Liver (tissue), 9 donors: ENCODE results near the gene RTL3. TPM values are rescaled to one million over a fixed set of nuclear protein-coding genes. Genes with fewer than 3 reads are reported as not detected.

Experiments
- DNase-seq: peaks from one replicate; pipeline ENCODE4 v3.0.0-alpha.2; 2017; ENCODE audit warnings: low spot score
- H3K27ac ChIP-seq, 2 donors: one replicate each; pipeline ENCODE4 v1.7.0; 2013; ENCODE audit warnings: inconsistent platforms in 2 of 2, low read length in 2 of 2, control low read depth in 1 of 2, low read depth in 1 of 2, mild to moderate bottlenecking in 1 of 2
- H3K27me3 ChIP-seq, 4 donors: one replicate each; pipeline versions ENCODE4 v1.6.1 to v1.7.0; 2013; ENCODE audit warnings: low read length in 3 of 4, inconsistent platforms in 1 of 4, mild to moderate bottlenecking in 1 of 4, moderate library complexity in 1 of 4; ENCODE audit not compliant: control insufficient read depth in 4 of 4, insufficient read depth in 4 of 4
- H3K36me3 ChIP-seq, 4 donors: one replicate each; pipeline versions ENCODE4 v1.6.1 to v1.7.0; 2013; ENCODE audit warnings: low read length in 3 of 4, mild to moderate bottlenecking in 3 of 4, low read depth in 1 of 4, moderate library complexity in 1 of 4; ENCODE audit not compliant: control insufficient read depth in 4 of 4, insufficient read depth in 3 of 4
- H3K4me1 ChIP-seq, 4 donors: one replicate each; pipeline versions ENCODE4 v1.6.1 to v1.7.0; 2013; ENCODE audit warnings: low read length in 3 of 4, mild to moderate bottlenecking in 3 of 4, moderate library complexity in 1 of 4; ENCODE audit not compliant: control insufficient read depth in 4 of 4, insufficient read depth in 4 of 4
- H3K4me3 ChIP-seq, 3 donors: one replicate each; pipeline versions ENCODE4 v1.6.1 to v1.7.0; 2013; ENCODE audit warnings: low read length in 3 of 3, control low read depth in 1 of 3, low read depth in 1 of 3, mild to moderate bottlenecking in 1 of 3
- H3K9ac ChIP-seq, 2 donors: one replicate each; pipeline ENCODE4 v1.7.0; 2013; ENCODE audit warnings: low read length in 2 of 2, mild to moderate bottlenecking in 2 of 2, moderate library complexity in 2 of 2, control low read depth in 1 of 2, low read depth in 1 of 2
- H3K9me3 ChIP-seq, 4 donors: one replicate each; pipeline versions ENCODE4 v1.6.1 to v1.7.0; 2013; ENCODE audit warnings: low read length in 3 of 4; ENCODE audit not compliant: control insufficient read depth in 4 of 4
- EGR1 ChIP-seq, 2 donors: IDR thresholded peaks; 2 replicates each; pipeline ENCODE4 v1.6.1; 2016 to 2018; ENCODE audit warnings: antibody characterized with exemption in 2 of 2, low read depth in 2 of 2
- FOXA1 ChIP-seq: IDR thresholded peaks from 2 replicates; pipeline ENCODE4 v1.6.1; 2016; ENCODE audit warnings: antibody characterized with exemption
- FOXA2 ChIP-seq: IDR thresholded peaks from 2 replicates; pipeline ENCODE4 v1.6.1; 2016; ENCODE audit warnings: antibody characterized with exemption
- GABPA ChIP-seq, 2 donors: IDR thresholded peaks in 1 of 2; conservative IDR thresholded peaks in 1 of 2; 2 replicates each; pipeline ENCODE4 v1.6.1; 2016; ENCODE audit warnings: antibody characterized with exemption in 2 of 2, mild to moderate bottlenecking in 1 of 2, moderate library complexity in 1 of 2
- HNF4A ChIP-seq, 2 donors: conservative IDR thresholded peaks; 2 replicates each; pipeline ENCODE4 v1.6.1; 2016; ENCODE audit warnings: antibody characterized with exemption in 2 of 2, mild to moderate bottlenecking in 2 of 2
- HNF4G ChIP-seq: IDR thresholded peaks from 2 replicates; pipeline ENCODE4 v1.6.1; 2016; ENCODE audit warnings: antibody characterized with exemption
- JUND ChIP-seq, 2 donors: IDR thresholded peaks; 2 replicates each; pipeline ENCODE4 v1.6.1; 2016; ENCODE audit warnings: antibody characterized with exemption in 2 of 2
- NR2F2 ChIP-seq: IDR thresholded peaks from 2 replicates; pipeline ENCODE4 v1.6.1; 2016; ENCODE audit warnings: antibody characterized with exemption
- RAD21 ChIP-seq, 2 donors: IDR thresholded peaks; 2 replicates each; pipeline ENCODE4 v1.6.1; 2016; ENCODE audit warnings: antibody characterized with exemption in 2 of 2, mild to moderate bottlenecking in 2 of 2
- RXRA ChIP-seq, 2 donors: IDR thresholded peaks; 2 replicates each; pipeline ENCODE4 v1.6.1; 2017 to 2018; ENCODE audit warnings: antibody characterized with exemption in 2 of 2, mild to moderate bottlenecking in 1 of 2
- SP1 ChIP-seq: IDR thresholded peaks from 2 replicates; pipeline ENCODE4 v1.6.1; 2018; ENCODE audit warnings: antibody characterized with exemption, mild to moderate bottlenecking
- TAF1 ChIP-seq: conservative IDR thresholded peaks from 2 replicates; pipeline ENCODE4 v1.6.1; 2016; ENCODE audit warnings: antibody characterized with exemption, mild to moderate bottlenecking
- YY1 ChIP-seq: IDR thresholded peaks from 2 replicates; pipeline ENCODE4 v1.6.1; 2016; ENCODE audit warnings: antibody characterized with exemption, mild to moderate bottlenecking
- WGBS: extraction: QIAGEN DNeasy Blood & Tissue Kit; methylation state at CpG from one replicate; pipeline ENCODE4 v1.1.7; 2013; 5-methylcytosine and 5-hydroxymethylcytosine counted together
- polyA plus RNA-seq, 2 donors: library from polyadenylated mRNA; stranded (reverse) in 1 of 2; unstranded in 1 of 2; fragments of 200-250 nt in 1 of 2; fragments of >200 nt in 1 of 2; fragmentation: Nextera tagmentation in 1 of 2; extraction: Ambion mirVana in 1 of 2; gene quantifications; one replicate each; pipeline versions ENCODE4 v1.2.1 to v1.2.3, GENCODE V29; 2013 to 2015
- total RNA-seq, 2 donors: library from RNA; depleted of rRNA; stranded (reverse); fragments of >200 nt; gene quantifications; one replicate each; pipeline ENCODE4 v1.2.3, GENCODE V29; 2014
- TF ChIP-seq, protein P1 (sequence below): IDR thresholded peaks from 2 replicates; pipeline ENCODE4 v1.6.1; 2016; ENCODE audit warnings: antibody characterized with exemption
- TF ChIP-seq, protein P2 (sequence below): fragments of 150-350 bp; IDR thresholded peaks from 2 replicates; pipeline ENCODE4 v1.5.1; 2017; ENCODE audit warnings: improper control_type of control experiment, low read depth, low read length; ENCODE audit not compliant: missing input control
- TF ChIP-seq, protein P3 (sequence below): IDR thresholded peaks from 2 replicates; pipeline ENCODE4 v1.6.1; 2016; ENCODE audit warnings: antibody characterized with exemption
- TF ChIP-seq, protein P4 (sequence below): IDR thresholded peaks from 2 replicates; pipeline ENCODE4 v1.6.1; 2016; ENCODE audit warnings: antibody characterized with exemption, mild to moderate bottlenecking
- TF ChIP-seq, protein P5 (sequence below): IDR thresholded peaks from 2 replicates; pipeline ENCODE4 v1.6.1; 2016; ENCODE audit warnings: antibody characterized with exemption
- donor health status: healthy.
- donor health status: healthy.
- donor health status: healthy.
- donor health status: healthy.
- donor health status: healthy.

Gene RTL3
- total and polyA plus RNA-seq, 4 donors, result not detected

DNA sequence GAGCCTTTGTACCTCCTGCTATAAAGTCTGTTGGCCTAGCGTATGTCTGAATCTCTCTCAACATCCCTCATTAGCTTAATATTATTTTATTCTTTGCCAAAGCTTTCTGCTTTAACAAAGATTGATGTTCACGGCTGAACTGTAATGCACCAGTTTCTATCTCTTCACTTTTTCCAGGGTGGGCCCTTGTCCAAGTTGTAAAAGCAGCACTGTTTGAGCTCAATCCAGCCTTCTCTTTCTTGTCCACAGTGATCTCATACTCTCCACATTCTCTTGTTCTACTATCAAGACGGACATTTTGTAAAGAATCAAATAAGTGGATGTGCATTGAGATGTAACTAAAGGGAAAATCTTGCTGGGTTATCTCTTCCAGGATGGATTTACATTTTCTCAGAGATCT is 34.4 kb upstream of the RTL3 start:
- H3K36me3 ChIP-seq, result no peaks in the 10 kb centered on the region
- DNase-seq, result no peak
- TF ChIP-seq YY1 (no peak), FOXA2 (no peak), JUND (IDR thresholded peaks at IDR 0.05) (no peak), GABPA (IDR thresholded peaks at IDR 0.05 in 1 of 2, conservative IDR thresholded peaks at IDR 0.05 in 1 of 2) (no peak), RAD21 (IDR thresholded peaks at IDR 0.05) (no peak), EGR1 (IDR thresholded peaks at IDR 0.05; ENCODE audit: low read depth in 2 of 2) (no peak), RXRA (IDR thresholded peaks at IDR 0.05) (no peak), FOXA1 (no peak), NR2F2 (no peak), TAF1 (no peak), HNF4G (no peak), HNF4A (conservative IDR thresholded peaks at IDR 0.05) (no peak), SP1 (no peak)
- TF ChIP-seq, protein P1, sequence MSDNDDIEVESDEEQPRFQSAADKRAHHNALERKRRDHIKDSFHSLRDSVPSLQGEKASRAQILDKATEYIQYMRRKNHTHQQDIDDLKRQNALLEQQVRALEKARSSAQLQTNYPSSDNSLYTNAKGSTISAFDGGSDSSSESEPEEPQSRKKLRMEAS, result no peak
- TF ChIP-seq, protein P2, sequence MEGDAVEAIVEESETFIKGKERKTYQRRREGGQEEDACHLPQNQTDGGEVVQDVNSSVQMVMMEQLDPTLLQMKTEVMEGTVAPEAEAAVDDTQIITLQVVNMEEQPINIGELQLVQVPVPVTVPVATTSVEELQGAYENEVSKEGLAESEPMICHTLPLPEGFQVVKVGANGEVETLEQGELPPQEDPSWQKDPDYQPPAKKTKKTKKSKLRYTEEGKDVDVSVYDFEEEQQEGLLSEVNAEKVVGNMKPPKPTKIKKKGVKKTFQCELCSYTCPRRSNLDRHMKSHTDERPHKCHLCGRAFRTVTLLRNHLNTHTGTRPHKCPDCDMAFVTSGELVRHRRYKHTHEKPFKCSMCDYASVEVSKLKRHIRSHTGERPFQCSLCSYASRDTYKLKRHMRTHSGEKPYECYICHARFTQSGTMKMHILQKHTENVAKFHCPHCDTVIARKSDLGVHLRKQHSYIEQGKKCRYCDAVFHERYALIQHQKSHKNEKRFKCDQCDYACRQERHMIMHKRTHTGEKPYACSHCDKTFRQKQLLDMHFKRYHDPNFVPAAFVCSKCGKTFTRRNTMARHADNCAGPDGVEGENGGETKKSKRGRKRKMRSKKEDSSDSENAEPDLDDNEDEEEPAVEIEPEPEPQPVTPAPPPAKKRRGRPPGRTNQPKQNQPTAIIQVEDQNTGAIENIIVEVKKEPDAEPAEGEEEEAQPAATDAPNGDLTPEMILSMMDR, result no peak
- TF ChIP-seq, protein P3, sequence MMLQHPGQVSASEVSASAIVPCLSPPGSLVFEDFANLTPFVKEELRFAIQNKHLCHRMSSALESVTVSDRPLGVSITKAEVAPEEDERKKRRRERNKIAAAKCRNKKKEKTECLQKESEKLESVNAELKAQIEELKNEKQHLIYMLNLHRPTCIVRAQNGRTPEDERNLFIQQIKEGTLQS, result no peak
- TF ChIP-seq, protein P4, sequence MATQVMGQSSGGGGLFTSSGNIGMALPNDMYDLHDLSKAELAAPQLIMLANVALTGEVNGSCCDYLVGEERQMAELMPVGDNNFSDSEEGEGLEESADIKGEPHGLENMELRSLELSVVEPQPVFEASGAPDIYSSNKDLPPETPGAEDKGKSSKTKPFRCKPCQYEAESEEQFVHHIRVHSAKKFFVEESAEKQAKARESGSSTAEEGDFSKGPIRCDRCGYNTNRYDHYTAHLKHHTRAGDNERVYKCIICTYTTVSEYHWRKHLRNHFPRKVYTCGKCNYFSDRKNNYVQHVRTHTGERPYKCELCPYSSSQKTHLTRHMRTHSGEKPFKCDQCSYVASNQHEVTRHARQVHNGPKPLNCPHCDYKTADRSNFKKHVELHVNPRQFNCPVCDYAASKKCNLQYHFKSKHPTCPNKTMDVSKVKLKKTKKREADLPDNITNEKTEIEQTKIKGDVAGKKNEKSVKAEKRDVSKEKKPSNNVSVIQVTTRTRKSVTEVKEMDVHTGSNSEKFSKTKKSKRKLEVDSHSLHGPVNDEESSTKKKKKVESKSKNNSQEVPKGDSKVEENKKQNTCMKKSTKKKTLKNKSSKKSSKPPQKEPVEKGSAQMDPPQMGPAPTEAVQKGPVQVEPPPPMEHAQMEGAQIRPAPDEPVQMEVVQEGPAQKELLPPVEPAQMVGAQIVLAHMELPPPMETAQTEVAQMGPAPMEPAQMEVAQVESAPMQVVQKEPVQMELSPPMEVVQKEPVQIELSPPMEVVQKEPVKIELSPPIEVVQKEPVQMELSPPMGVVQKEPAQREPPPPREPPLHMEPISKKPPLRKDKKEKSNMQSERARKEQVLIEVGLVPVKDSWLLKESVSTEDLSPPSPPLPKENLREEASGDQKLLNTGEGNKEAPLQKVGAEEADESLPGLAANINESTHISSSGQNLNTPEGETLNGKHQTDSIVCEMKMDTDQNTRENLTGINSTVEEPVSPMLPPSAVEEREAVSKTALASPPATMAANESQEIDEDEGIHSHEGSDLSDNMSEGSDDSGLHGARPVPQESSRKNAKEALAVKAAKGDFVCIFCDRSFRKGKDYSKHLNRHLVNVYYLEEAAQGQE, result no peak
- TF ChIP-seq, protein P5, sequence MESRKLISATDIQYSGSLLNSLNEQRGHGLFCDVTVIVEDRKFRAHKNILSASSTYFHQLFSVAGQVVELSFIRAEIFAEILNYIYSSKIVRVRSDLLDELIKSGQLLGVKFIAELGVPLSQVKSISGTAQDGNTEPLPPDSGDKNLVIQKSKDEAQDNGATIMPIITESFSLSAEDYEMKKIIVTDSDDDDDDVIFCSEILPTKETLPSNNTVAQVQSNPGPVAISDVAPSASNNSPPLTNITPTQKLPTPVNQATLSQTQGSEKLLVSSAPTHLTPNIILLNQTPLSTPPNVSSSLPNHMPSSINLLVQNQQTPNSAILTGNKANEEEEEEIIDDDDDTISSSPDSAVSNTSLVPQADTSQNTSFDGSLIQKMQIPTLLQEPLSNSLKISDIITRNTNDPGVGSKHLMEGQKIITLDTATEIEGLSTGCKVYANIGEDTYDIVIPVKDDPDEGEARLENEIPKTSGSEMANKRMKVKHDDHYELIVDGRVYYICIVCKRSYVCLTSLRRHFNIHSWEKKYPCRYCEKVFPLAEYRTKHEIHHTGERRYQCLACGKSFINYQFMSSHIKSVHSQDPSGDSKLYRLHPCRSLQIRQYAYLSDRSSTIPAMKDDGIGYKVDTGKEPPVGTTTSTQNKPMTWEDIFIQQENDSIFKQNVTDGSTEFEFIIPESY, result no peak
- WGBS, result 87% methylated on average over 3 of the region's 3 CpGs
- H3K9me3 ChIP-seq, result no peaks in the 10 kb centered on the region
- no peak overlapping the region for H3K4me3 ChIP-seq
- no peak overlapping the region for H3K9ac ChIP-seq
- no peak overlapping the region for H3K27ac ChIP-seq
- H3K27me3 ChIP-seq, result peaks cover 0 to 7% (median 0%) of the 10 kb centered on the region in 4 donors
- no peaks in the 10 kb centered on the region for H3K4me1 ChIP-seq
